Upper lobe of right lung (tissue), 1 donor: Measurements from ENCODE around the gene TXLNB. TPM values are rescaled to one million over a fixed set of nuclear protein-coding genes. Genes with fewer than 3 reads are reported as not detected.
A peak's percentile ranks its signal among the peaks of the same experiment; 100 is the strongest.

Experiments
- ATAC-seq: fragments of 200-7000 bp; cut with Tn5 transposase; one replicate; pipeline ENCODE4 v1.9.1; 2020; ENCODE audit warnings: mild to moderate bottlenecking, moderate library complexity
- DNase-seq: peaks from one replicate; pipeline ENCODE4 v3.0.0-alpha.2; 2020
- H3K27ac ChIP-seq: fragments of 200-600 bp; one replicate; pipeline ENCODE4 v1.8.0; 2022
- H3K27me3 ChIP-seq: fragments of 200-600 bp; one replicate; pipeline ENCODE4 v1.8.0; 2022; ENCODE audit warnings: mild to moderate bottlenecking
- H3K36me3 ChIP-seq: fragments of 200-600 bp; one replicate; pipeline ENCODE4 v1.8.0; 2022
- H3K4me1 ChIP-seq: fragments of 200-600 bp; one replicate; pipeline ENCODE4 v1.8.0; 2022
- H3K4me3 ChIP-seq: fragments of 200-600 bp; one replicate; pipeline ENCODE4 v1.8.0; 2022; ENCODE audit warnings: mild to moderate bottlenecking
- H3K9me3 ChIP-seq: fragments of 200-600 bp; one replicate; pipeline ENCODE4 v1.8.0; 2022
- CTCF ChIP-seq: fragments of 200-600 bp; IDR thresholded peaks from one replicate; pipeline ENCODE4 v1.8.0; 2022; ENCODE audit warnings: antibody characterized with exemption
- intact Hi-C: fragments of 100-400 bp; cut with DNase I; formaldehyde crosslinking; loops from one replicate; pipeline ENCODE4 v1.11.0; 2022
- total RNA-seq: library from RNA; stranded (reverse); fragmentation: NEBNext Ultra II Directional; extraction: Animal tissue kit (Norgen Biotek cat#: 25700); gene quantifications from one replicate; pipeline ENCODE4 v1.2.1, GENCODE V29; 2021
- donor health status: DM: no; HTN: yes; CAD: no; lungs with severe emphysema.

TXLNB gene
- total RNA-seq, 1 donor from 2014 or later = 1.3 TPM

- H3K4me3 ChIP-seq = no peak overlapping the region
- DNase-seq (no peak), ATAC-seq (no peak)
Observed at GRCh38 chr6:139256087-139256486, 35.7 kb downstream of the TXLNB start.

GRCh38 chr6:139254196-139254595, 37.6 kb downstream of the TXLNB start:
- ATAC-seq (no peak), DNase-seq (no peak)
- Histone ChIP-seq H3K4me1 (peaks cover 8% of the 10 kb centered on the region), H3K4me3 (no peak overlapping the region), H3K27me3 (no peaks in the 10 kb centered on the region), H3K9me3 (no peaks in the 10 kb centered on the region), H3K27ac (no peak overlapping the region), H3K36me3 (no peaks in the 10 kb centered on the region)
- intact Hi-C loops = no loop called here
- no peak for TF ChIP-seq CTCF

More at GRCh38 chr6:139256087-139256486, 35.7 kb downstream of the TXLNB start:
- no peak for TF ChIP-seq CTCF
- no peaks in the 10 kb centered on the region for H3K9me3 ChIP-seq
- no peaks in the 10 kb centered on the region for H3K27me3 ChIP-seq
- no peaks in the 10 kb centered on the region for H3K36me3 ChIP-seq
- intact Hi-C loops = no loop called here
- H3K4me1 ChIP-seq = peaks cover 8% of the 10 kb centered on the region
- no peak overlapping the region for H3K27ac ChIP-seq

- H3K27me3 ChIP-seq = no peaks in the 10 kb centered on the region
- no peak overlapping the region for H3K27ac ChIP-seq
- ATAC-seq = no peak
- peaks cover 8% of the 10 kb centered on the region for H3K4me1 ChIP-seq
- H3K9me3 ChIP-seq = no peaks in the 10 kb centered on the region
- no peak for TF ChIP-seq CTCF
- no peaks in the 10 kb centered on the region for H3K36me3 ChIP-seq
- intact Hi-C loops = no loop called here
- no peak overlapping the region for H3K4me3 ChIP-seq
- DNase-seq = no peak
Observed at GRCh38 chr6:139253656-139254055, 38.1 kb downstream of the TXLNB start.

- DNase-seq = no peak
- intact Hi-C loops = no loop called here
- H3K4me1 ChIP-seq = peaks cover 8% of the 10 kb centered on the region
Observed at GRCh38 chr6:139251691-139252390, 40.0 kb downstream of the TXLNB start.

GRCh38 chr6:139251045-139251690, 40.6 kb downstream of the TXLNB start:
- intact Hi-C loops = no loop called here
- H3K27me3 ChIP-seq = no peaks in the 10 kb centered on the region
- peaks cover 8% of the 10 kb centered on the region for H3K4me1 ChIP-seq
- H3K36me3 ChIP-seq = no peaks in the 10 kb centered on the region
- peak overlapping the region; percentile 1 for H3K27ac ChIP-seq
- no peak overlapping the region for H3K4me3 ChIP-seq
- ATAC-seq (no peak), DNase-seq (no peak)
- TF ChIP-seq CTCF = no peak
- no peaks in the 10 kb centered on the region for H3K9me3 ChIP-seq

More at GRCh38 chr6:139251691-139252390, 40.0 kb downstream of the TXLNB start:
- Histone ChIP-seq H3K27ac (no peak overlapping the region), H3K9me3 (no peaks in the 10 kb centered on the region), H3K27me3 (no peaks in the 10 kb centered on the region), H3K4me3 (no peak overlapping the region), H3K36me3 (no peaks in the 10 kb centered on the region)
- no peak for ATAC-seq
- no peak for TF ChIP-seq CTCF
